GM21526 (cell line): Measurements from ENCODE around the gene CRYBB1.

Source experiments
- ATAC-seq: cut with Tn5 transposase; IDR thresholded peaks from one replicate; pipeline ENCODE4 v1.9.1; 2021; ENCODE audit warnings: moderate library complexity; ENCODE audit not compliant: unreplicated experiment, low FRiP score

The CRYBB1 gene

DNA sequence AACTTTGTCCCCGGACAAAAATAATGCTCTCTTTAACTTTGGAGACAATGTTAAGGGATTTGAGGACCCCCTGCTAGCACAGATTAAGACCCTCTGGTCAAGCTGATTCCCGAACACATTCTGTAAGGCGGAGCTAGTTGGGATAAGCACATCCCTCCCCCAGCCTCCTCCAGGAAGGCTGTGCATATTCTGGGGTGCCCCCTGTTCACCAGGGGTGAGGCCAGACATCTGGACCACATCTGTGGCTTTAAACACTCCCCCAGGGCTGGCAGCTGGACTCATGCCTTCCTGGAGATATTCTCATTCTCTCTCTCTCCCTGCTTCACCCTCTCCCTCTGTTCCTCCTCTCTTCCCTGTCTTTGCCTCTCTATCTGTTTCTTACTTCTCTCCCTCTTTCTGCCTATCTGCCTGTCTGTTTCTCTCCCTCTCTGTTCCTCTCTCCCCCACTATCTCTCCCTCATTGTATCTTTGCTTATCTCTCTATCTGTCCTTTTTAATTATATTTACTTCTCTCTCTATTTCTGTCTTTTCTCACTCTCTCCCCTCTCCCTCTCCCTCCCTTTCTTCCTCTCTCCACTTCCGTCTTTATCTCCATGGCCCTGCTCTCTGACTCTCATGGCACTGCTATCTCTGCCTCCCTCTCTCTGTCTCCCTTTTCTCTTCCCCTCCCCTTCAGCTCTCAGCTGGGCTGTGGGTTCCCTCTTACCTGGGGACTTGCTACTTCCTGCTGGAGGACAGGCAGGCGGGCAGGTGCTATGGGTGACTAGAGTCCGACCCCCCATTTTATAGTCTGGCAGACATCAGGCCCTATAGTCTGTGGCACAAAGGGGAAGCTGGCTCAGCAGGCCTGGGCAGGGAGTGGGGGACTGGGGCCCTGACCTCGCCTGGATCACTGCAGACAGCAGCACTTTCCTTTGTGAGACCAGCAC is at the start of gene CRYBB1:
Gene CRYBB1 (minus strand): TSS at position 757 of the 929 bp plus-strand sequence. CDS start 1,708 bp downstream, outside the sequence.
- no peak for ATAC-seq

DNA sequence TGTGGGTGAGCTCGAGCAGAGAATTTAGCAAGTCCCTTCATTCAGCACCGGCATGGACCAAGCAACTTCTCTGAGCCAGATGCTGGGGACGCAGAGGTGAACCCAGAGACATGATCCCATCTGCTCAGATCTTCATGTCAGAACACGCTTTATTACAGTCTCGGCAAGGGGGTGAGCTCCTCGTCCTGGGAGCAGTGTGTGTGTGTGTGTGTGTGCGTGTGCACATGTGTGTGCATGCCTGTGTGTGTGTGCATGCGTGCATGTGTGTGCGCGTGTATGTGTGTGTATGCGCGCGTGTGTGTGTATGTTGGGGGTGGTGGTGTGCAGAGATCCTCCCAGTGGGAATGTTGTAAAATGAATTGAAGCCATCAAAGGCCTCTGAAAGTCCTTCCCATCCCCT is 49.3 kb upstream of the CRYBB1 start:
- ATAC-seq: no peak

DNA sequence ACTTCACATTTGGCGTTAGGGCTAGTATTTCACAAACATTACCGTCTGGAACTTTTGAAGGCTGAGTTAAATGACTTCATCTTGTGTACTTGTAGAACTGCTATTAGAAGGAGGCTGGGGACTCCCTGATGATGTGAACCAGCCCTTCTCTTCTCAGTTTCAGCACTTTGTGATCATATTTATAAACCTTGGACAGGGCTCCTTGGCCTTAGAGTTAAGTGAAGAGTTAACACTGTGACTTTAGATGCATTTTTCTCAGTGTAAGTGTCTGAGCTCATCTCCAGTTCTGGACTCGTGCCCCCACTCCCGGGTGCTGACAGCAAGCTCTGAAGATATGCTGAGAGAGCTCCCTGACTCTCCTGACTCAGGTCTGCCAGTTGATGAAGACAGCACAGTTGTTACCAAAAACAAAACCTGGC is 48.0 kb upstream of the CRYBB1 start:
- ATAC-seq: no peak

DNA sequence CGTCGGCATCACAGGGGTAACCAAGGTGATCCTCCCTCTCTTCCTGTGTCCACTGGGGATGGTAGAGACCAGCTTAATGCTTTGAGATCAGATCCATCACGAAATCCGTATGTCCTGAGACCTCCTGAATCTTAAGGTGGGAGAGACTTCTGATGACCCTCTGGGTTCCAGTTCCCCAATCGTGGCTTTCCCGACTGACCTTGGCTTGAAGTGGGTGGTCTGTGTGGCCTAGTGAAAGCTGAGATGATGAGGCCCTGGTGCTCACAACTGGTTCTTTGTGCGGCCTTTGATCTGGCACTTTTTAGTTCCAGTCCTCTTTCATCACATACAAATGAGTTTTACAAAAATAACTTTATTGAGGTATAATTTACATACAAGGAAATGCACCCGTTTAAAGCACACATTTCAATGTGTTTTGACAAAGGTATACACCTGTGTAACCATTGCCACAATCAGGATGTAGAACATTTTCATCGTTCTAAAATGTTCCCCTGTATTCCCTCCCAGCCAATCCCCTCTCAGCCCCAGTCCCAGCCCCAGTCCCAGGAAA is 45.6 kb upstream of the CRYBB1 start:
- no peak for ATAC-seq

DNA sequence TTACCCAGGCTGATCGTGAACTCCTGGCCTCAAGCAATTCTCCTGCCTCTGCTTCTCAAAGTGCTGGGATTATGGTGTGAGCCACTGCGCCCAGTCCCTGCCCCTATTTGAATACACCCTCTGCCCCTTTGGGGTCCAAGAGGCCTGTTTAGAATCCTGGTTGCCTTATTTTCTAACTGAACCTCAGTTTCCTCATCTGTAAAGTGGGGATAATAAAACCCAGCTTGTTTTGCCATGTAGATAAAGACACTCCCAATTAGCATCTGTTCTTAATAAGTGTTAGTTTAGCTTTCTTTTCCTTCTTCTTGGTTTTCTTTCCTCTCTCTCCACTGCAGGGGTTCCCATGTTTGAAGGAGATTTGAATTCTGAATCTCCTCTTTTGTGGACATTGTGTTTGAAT is 44.3 kb upstream of the CRYBB1 start:
- ATAC-seq: no peak

DNA sequence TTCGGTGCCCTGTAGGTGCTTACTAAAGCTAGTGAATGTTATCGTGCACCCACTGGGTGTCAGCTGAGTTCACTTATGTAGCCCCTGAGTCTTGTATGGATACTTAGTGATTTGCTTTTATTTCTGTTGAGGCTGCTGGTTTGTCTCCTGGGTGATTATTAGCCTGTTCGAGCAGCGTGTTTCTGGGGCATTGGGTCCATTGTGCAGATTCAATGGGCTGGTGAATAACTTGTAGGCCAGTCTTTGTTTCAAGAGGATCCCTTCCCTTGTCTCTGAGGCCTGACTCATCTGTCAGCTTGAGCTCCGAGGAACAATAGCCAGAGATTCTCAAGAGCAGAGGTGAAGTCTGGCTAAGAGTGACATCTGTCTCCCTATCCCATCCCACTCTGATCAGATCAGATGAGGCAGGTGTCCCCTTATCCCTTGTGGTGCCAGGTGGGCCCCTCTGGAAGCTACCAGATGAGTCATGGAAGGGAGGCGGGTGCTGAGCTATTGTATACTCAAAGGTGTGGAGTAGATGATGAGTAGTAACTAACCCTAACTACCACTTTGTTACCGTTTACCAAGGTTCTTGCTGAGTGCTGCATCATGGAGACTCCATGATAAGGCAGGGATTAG is 43.2 kb upstream of the CRYBB1 start:
- no peak for ATAC-seq

DNA sequence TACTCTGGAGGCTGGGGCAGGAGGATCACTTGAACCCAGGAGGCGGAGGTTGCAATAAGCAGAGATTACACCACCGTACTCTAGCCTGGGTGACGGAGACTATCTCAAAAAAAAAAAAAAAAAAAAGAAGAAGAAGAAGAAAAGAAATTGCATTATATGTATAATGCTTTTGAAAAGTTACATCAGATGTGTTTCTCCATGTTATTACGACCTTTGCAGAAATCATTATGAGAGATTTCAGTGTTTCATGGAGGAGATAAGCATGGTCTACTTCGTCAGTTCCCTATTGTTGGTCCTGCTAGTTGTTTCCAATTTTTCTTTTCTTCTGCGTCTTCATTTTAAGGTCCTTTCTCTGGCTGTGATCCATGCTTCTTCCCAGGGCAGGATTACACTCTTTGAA is 42.5 kb upstream of the CRYBB1 start:
- ATAC-seq: no peak

DNA sequence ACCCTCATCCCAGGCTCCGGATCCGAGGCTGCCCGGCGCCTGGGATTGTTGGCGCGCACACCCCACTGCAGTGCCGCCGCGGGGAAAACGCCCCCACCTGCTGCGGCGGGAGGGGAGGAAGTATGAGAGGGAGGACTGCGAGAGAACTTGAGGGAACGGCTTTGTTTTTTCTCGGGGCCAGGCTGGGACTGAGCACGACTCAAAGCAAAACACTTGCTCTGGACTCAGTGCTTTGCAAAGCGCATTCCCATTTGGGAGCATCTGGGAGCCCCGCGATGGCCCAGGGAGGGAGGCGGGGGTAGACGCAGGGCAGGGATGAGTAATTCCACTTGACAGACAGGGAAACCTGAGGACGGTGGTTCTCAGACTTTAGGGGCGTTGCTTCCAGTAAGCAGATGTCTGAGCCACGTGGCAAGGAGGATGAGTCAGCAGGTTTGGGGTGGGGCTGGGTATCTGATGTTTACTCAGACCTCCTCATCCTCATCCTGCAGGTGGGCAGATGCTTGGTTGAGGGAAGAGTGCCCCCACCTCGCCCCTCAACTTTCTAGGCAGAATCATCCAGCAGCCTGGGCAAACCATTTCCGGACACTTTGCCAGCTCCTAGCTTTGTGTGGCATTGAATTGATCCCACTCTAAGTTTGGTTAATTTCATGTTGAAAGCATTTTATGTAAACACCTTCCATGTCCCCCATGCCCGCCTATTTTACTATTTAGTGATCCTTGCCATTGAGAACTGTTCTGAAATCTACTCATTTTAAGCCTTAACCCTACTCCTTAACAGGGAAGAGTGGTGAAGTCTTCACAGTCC is 41.0 kb upstream of the CRYBB1 start:
- peak; percentile 58 for ATAC-seq

DNA sequence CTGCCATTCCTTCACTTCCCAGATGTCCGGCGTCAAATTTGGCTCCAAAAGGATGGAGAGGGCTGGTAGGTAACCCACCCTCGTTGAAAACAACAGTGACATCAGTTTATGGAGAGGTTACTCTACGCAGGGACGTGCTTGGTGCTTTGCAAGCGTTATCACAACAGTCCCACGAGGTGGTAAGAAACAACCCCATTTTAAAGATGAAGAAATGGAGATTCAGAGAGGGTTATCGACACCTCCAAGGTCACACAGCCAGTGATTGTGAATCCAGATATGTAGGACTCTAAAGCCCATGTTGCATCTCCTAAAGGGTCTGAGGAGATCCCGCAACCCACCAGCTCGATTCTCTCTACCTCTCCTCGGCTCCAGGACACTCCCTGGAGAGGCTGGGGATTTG is 40.3 kb upstream of the CRYBB1 start:
- ATAC-seq: no peak

DNA sequence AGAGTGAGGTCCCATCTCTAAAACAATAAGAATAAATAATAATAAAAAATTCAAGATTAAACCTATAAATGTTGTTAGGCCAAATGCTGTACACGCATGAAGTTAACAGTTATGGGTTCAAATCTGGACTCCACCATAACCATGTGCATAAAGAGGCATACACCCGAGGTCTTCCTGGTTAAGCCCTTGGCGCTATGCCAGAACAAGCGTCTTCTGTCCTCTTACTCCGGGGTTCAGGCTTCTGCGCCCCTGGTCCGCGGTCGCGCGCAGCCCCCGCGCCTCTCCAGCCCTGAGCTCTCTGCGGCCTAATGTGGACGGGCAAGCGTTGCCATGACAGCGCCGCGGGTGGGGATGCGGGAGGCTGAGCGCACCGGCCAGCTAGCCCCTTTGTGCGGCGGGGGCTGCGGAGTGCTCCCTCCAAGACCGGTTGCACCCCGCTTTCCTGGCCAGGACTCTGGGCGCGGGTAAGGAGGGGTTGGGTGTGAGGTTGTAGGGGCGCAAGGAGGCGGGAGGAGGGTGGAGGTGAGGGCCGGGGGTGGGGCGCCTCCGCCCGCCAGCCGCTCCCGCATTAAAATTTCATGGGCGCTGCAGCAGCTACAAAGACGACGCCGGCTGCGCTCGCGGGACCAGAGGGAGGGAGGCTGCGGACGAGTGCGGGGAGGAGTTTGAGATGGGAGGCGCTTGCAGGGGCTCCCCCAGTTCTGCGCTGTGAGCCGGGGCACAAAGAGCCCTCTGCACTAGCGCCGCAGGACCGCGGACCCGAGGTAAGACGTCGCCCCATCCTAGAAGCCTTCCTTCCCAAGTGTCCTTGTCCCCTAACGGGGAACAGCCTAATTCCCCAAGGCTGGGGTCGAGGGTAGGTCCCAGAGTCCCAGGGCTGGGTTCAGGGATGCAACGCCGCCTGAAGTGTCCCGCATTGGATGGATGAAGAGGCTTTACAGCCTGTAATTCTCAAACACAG is 39.3 kb upstream of the CRYBB1 start, which contains the start of gene MIAT:
Gene MIAT (plus strand): TSS at position 698 of the 961 bp plus-strand sequence.
- no peak for ATAC-seq

DNA sequence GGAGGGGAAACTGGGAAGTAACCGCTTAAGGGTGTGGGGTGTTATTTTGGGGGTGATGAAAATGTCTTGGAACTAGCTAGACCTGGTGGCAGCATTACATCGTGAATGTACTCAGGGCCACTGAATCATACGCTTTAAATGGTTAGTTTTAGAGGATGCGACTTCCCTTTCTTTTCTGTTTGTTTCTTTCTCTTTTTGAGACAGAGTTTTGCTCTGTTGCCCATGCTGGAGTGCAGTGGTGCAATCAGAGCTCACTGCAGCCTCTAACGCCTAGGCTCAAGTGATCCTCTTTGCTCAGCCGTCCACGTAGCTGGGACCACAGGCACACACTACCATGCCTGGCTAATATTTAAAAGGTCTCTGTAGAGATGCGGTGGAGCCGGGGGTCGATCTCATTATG is 34.0 kb upstream of the CRYBB1 start:
- ATAC-seq: no peak

DNA sequence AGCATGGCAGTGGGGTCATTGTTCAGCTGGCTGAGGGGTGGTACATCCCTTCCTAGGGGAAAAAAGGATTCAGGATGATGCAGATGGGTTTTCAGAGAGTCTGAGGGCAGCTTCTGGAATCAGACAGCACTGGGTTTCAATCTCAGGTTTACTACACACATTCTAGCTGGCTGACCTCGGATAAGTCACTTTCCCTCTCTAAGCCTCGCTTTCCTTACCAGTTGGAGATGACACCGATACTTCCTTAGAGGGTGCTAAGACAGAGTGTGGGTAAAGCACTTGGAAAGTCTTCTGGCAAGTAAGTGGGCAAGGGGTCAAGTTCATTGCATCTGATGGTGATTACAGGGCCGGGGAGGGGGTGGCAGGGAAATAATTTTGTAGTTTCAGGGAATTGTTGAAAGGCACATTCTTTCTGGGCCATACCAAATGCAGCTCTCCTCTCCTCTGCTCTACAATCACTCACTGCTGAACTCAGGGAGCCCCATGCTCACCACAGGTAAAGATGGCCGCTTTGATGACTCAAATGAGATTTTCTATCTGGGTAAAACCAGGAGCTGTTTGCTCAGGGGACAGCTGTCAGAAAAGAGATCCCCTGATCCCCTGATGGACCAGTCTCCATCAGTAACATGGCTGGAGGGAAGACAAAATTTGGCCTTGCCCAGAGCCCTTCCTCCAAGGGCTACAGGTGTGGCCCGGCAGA is 33.0 kb upstream of the CRYBB1 start:
- ATAC-seq: no peak

DNA sequence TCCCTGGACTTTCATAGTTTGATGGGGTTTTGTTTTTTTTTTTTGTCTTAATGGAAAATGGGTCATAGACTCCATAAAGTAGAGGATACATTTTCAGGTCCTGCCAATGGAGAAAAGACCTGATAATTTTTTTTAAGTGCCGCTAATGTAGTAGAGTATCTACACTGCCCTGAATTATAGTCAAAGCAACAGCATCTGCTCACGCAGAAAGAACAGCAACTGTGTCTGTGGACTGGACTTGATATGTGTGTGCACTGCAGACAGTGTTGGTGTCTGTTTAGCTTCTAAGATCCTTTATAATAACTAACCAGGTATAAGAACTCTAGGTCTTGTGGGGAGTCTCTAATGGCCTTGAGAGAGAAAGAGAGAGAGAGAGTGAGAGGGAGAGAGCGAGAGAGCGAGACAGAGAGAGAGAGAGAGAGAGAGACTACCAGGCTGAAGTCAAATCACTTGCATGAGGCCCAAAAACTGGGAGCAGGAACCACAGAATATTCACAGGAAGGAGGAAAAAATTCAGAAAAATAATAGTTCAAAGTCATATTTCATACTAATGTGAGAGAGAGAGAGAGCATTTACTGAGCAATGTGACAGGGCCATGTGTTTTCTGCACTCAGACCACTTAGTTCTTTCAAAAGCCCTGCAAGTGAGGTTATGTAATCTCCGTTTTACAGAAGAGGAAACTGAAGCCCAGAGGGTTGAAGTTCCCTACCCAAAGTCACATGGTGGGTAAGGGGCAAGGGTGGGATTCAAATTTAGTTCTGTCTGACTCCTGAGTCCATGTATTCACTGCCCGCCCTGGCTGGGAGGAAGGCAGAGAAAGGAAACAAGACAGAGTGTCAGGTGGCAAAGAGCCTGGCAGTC is 30.9 kb upstream of the CRYBB1 start:
- no peak for ATAC-seq

DNA sequence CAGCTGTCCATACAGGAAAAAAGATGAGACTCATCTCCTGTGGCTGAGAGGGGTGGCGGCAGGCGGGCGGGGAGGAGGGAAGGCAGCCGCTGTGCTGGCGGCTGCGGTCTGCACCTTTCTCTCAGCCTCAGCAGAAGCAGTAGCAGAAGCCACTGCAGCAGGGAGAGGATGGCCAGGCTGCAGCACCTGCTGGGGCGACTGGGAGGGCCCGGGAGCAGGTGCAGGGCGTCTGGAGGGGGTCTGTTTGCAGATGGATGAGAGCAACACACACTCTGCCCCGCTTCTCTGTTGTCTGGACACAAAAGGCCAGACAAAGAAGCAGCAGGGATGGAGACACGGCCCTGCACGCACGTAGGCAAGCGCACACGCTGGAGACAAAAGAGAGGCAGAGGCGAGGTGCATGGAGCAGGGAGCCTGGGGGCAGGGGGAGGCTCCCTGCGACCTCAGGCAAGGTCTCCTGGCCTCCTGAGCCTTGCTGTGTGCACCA is 30.2 kb upstream of the CRYBB1 start:
- no peak for ATAC-seq

DNA sequence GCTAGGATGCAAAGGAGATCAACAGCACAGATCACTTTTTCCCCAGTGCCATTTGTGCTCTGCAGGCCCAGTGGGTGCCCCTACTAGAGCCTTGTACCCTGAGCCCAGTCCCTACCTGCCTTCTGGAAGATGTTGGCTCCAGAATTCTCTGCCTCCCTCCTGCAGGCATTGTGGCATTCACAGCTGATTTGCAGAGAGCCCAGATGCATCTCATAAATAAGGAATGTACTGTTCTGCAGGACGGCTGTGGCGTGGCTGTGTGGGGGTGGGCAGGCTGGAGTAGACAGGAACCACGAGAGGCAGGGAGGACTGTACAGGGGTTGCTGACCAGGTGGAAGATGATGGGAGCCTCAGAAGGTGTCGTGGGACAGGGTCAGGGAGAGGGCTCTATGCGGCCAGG is 28.3 kb upstream of the CRYBB1 start:
- no peak for ATAC-seq

DNA sequence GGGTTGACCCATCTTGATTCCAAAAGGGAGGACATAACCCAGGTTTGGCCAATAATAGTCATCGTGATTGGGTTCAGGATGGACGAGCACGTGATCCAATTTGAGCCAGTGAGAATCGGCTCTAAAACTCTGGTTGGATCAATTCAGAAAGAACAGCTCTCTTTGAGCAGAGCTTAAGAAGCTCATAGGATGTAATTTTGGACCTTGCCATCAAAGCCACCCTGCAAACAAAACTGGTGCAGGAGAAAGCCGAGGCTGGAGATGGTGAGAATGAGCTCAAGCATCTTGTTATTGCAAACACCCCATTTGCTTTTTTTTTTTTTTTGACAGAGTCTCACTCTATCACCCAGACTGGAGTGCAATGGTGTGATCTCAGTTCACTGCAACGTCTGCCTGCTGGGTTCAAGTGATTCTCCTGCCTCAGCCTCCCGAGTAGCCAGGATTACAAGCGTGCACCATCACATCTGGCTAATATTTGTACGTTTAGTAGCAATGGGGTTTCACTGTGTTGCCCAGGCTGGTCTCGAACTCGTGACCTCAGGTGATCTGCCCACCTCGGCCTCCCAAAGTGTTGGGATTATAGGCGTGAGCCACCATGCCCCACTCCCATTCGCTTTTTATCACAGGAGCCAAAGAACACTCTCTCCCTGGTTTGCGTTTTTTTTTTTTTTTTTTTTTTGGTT is 25.7 kb upstream of the CRYBB1 start:
- no peak for ATAC-seq
